Liver (tissue), 3 donors: ENCODE results near the gene NT5DC1.

Experiments used
- GABPA ChIP-seq, 2 donors: IDR thresholded peaks in 1 of 2; conservative IDR thresholded peaks in 1 of 2; 2 replicates each; pipeline ENCODE4 v1.6.1; 2016; ENCODE audit warnings: antibody characterized with exemption in 2 of 2, mild to moderate bottlenecking in 1 of 2, moderate library complexity in 1 of 2
- JUND ChIP-seq, 2 donors: IDR thresholded peaks; 2 replicates each; pipeline ENCODE4 v1.6.1; 2016; ENCODE audit warnings: antibody characterized with exemption in 2 of 2
- MAX ChIP-seq: IDR thresholded peaks from 2 replicates; pipeline ENCODE4 v1.6.1; 2016; ENCODE audit warnings: antibody characterized with exemption
- NR2F2 ChIP-seq: IDR thresholded peaks from 2 replicates; pipeline ENCODE4 v1.6.1; 2016; ENCODE audit warnings: antibody characterized with exemption
- RAD21 ChIP-seq, 2 donors: IDR thresholded peaks; 2 replicates each; pipeline ENCODE4 v1.6.1; 2016; ENCODE audit warnings: antibody characterized with exemption in 2 of 2, mild to moderate bottlenecking in 2 of 2
- SP1 ChIP-seq: IDR thresholded peaks from 2 replicates; pipeline ENCODE4 v1.6.1; 2018; ENCODE audit warnings: antibody characterized with exemption, mild to moderate bottlenecking
- TAF1 ChIP-seq: conservative IDR thresholded peaks from 2 replicates; pipeline ENCODE4 v1.6.1; 2016; ENCODE audit warnings: antibody characterized with exemption, mild to moderate bottlenecking
- YY1 ChIP-seq: IDR thresholded peaks from 2 replicates; pipeline ENCODE4 v1.6.1; 2016; ENCODE audit warnings: antibody characterized with exemption, mild to moderate bottlenecking
- ZBTB33 ChIP-seq: IDR thresholded peaks from 2 replicates; pipeline ENCODE4 v1.6.1; 2016; ENCODE audit warnings: antibody characterized with exemption
- TF ChIP-seq, protein P1 (sequence below): fragments of 150-350 bp; IDR thresholded peaks from 2 replicates; pipeline ENCODE4 v1.5.1; 2017; ENCODE audit warnings: improper control_type of control experiment, low read depth, low read length; ENCODE audit not compliant: missing input control
- donor health status: healthy.
- donor health status: healthy.

DNA sequence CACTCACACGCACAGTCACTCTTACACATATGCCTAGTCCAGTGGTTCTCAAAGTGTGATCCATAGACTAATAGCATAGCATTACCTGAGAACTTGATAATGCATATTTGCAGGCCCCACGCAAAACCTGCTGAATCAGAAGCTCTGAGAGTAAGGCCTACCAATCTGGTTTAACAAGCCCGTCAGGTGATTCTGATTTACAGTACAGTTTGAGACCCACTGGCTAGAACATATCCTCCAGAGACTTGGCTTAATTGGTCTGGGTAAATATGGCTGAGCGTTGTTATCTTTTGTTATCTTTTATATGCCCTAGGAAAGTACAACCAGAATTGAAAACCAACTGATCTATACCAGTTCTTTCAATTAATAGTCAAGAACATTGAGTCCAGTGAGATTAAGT lies 143.6 kb downstream of the NT5DC1 start:
- TF ChIP-seq, protein P1, sequence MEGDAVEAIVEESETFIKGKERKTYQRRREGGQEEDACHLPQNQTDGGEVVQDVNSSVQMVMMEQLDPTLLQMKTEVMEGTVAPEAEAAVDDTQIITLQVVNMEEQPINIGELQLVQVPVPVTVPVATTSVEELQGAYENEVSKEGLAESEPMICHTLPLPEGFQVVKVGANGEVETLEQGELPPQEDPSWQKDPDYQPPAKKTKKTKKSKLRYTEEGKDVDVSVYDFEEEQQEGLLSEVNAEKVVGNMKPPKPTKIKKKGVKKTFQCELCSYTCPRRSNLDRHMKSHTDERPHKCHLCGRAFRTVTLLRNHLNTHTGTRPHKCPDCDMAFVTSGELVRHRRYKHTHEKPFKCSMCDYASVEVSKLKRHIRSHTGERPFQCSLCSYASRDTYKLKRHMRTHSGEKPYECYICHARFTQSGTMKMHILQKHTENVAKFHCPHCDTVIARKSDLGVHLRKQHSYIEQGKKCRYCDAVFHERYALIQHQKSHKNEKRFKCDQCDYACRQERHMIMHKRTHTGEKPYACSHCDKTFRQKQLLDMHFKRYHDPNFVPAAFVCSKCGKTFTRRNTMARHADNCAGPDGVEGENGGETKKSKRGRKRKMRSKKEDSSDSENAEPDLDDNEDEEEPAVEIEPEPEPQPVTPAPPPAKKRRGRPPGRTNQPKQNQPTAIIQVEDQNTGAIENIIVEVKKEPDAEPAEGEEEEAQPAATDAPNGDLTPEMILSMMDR = no peak
- TF ChIP-seq ZBTB33 (no peak), RAD21 (IDR thresholded peaks at IDR 0.05) (no peak), JUND (IDR thresholded peaks at IDR 0.05) (no peak), NR2F2 (no peak), SP1 (no peak), MAX (no peak), GABPA (IDR thresholded peaks at IDR 0.05 in 1 of 2, conservative IDR thresholded peaks at IDR 0.05 in 1 of 2) (no peak), TAF1 (no peak), YY1 (no peak)
